ENCODE measurements around the gene PRR7.

Gene PRR7

DNA sequence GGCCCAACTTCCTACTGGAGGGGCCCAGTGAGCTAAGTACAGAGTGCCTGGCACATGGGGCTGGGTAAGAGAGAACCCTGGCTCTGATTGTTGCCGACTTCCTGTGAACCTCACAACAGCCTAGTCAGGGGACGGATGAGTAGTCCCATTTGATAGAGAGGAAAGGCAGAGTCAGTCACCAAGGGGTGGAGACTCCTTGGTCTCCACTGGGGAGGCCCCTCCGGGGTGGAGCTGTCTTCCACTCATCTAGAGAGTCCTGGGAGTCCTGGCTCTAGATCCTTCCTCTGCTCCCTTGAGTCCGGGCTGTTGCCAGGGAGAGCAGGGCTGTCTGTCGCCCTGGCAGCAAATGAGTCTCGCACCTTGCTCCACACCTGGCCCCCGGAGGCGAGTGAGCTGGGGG lies 12.2 kb upstream of the PRR7 start:
- Histone ChIP-seq H3K27ac (ENCODE audit: extremely low read depth, low read depth, low read length) (no peak overlapping the region), H3K4me3 (ENCODE audit: low read depth, low read length) (no peak overlapping the region), H3K9me3 (ENCODE audit: control insufficient read depth, insufficient read depth, low read depth, low read length) (no peaks in the 10 kb centered on the region), H3K36me3 (ENCODE audit: control insufficient read depth in 2 of 2, insufficient read depth in 1 of 2, low read length in 2 of 2) (peaks cover 16 to 94% of the 10 kb centered on the region in 2 experiments), H3K4me1 (ENCODE audit: control insufficient read depth, insufficient read depth, low read length) (no peaks in the 10 kb centered on the region)
- POLR2A ChIA-PET, result interaction anchor here (0.5 to 3.9 kb wide), 3 partner anchors 8 to 48 kb away, joined by 3 to 17 read pairs (median 10); partner anchors contain the start of gene PRR7
- CTCF ChIA-PET, result interaction anchor here (0.6 kb wide), 1 partner anchor 22 kb away, joined by 3 read pairs; no protein-coding TSS in a partner anchor
- TF ChIP-seq GLIS2 (tag by site-specific recombination; IDR thresholded peaks at IDR 0.05) (peak; percentile 50; the same call in 1 of the 2 replicates), GLI2 (tag by site-specific recombination; IDR thresholded peaks at IDR 0.05; ENCODE audit: borderline replicate concordance, low read depth) (no peak)

DNA sequence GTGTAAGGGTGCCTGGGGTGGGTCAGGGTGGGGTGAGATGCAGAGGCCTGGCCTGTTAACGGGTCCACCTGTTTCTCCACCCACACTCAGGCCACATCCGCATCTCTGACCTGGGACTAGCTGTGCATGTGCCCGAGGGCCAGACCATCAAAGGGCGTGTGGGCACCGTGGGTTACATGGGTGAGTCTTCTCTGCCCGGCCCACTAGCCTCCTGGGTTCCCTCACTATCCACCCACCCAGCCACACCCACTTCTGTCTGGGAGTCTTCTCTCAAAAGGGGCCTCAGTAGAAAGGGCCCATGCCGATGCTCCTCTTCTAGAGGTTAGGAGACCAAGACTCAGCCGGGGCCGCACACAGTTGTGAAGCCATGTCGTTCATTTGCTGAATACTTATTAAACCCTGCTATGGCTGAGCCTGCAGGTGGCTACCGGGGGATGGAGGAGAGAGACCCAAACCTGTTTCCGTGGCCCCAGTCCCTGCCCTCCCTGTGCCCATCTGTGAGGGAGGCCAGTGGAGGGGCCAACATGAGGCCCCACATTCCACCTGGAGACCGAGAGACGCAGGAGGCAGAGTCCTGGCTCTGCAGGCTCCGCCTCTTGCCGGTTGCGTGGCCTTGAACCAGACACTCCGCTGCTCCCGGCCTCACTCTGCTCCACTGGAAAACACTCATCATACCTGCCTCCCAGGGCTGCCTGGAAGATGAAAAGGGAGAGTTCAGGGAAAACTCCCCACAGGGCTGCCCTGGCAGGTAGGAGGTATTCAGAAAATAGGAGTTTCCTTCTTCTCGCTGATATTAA lies 11.5 kb upstream of the PRR7 start:
- TF ChIP-seq ZNF155 (tag by site-specific recombination; IDR thresholded peaks at IDR 0.05) (no peak), ZFHX2 (tag by site-specific recombination; conservative IDR thresholded peaks at IDR 0.05) (peak; percentile 61), EGR2 (tag by site-specific recombination; IDR thresholded peaks at IDR 0.05; ENCODE audit: low read depth) (peak; percentile 82), KLF9 (tag by site-specific recombination; IDR thresholded peaks at IDR 0.05; ENCODE audit: low read depth) (0 out of 2 replicates have a peak, but pooled peaks have one; percentile 38)
- no peak overlapping the region for H3K4me3 ChIP-seq (ENCODE audit: low read depth, low read length)
- POLR2A ChIA-PET, result interaction anchor here (3.9 kb wide), 1 partner anchor 11 kb away, joined by 17 read pairs; the partner anchor contains the start of gene PRR7
- H3K4me1 ChIP-seq (ENCODE audit: control insufficient read depth, insufficient read depth, low read length), result no peaks in the 10 kb centered on the region
- H3K27ac ChIP-seq (ENCODE audit: extremely low read depth, low read depth, low read length), result no peak overlapping the region
- CTCF ChIA-PET, result no interaction called here
- H3K36me3 ChIP-seq (ENCODE audit: control insufficient read depth in 2 of 2, insufficient read depth in 1 of 2, low read length in 2 of 2), result peaks cover 17 to 94% of the 10 kb centered on the region in 2 experiments
- H3K9me3 ChIP-seq (ENCODE audit: control insufficient read depth, insufficient read depth, low read depth, low read length), result no peaks in the 10 kb centered on the region

DNA sequence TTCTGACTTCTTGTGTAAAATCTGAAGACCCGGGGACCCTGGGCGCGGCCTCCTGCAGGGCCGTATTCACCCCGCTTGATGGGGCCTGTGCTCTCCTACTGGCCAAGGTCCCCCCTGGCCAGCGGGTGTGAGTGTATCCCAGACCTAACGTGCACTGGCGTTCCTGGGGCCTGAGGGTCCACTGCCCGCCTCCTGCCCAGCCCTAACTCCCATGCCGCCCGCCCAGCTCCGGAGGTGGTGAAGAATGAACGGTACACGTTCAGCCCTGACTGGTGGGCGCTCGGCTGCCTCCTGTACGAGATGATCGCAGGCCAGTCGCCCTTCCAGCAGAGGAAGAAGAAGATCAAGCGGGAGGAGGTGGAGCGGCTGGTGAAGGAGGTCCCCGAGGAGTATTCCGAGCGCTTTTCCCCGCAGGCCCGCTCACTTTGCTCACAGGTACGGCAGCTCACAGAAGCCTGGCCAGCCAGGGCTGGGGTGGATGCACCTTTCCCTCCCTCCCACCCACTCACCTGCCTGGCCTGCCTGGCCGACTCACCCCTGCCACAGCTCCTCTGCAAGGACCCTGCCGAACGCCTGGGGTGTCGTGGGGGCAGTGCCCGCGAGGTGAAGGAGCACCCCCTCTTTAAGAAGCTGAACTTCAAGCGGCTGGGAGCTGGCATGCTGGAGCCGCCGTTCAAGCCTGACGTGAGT lies 10.6 kb upstream of the PRR7 start:
- Histone ChIP-seq H3K9me3 (ENCODE audit: control insufficient read depth, insufficient read depth, low read depth, low read length) (no peaks in the 10 kb centered on the region), H3K36me3 (ENCODE audit: control insufficient read depth in 2 of 2, insufficient read depth in 1 of 2, low read length in 2 of 2) (peaks cover 17 to 93% of the 10 kb centered on the region in 2 experiments), H3K4me1 (ENCODE audit: control insufficient read depth, insufficient read depth, low read length) (no peaks in the 10 kb centered on the region), H3K27ac (ENCODE audit: extremely low read depth, low read depth, low read length) (no peak overlapping the region), H3K4me3 (ENCODE audit: low read depth, low read length) (no peak overlapping the region)
- ChIA-PET CTCF (interaction anchor here (3.8 kb wide), 1 partner anchor 32 kb away, joined by 15 read pairs; no protein-coding TSS in a partner anchor), POLR2A (interaction anchor here (1.7 to 4.1 kb wide), 2 partner anchors 8 to 37 kb away, joined by 3 to 35 read pairs; partner anchors contain the start of gene GRK6)
- TF ChIP-seq ZNF548 (tag by site-specific recombination; IDR thresholded peaks at IDR 0.05) (no peak), GLI4 (tag by site-specific recombination; IDR thresholded peaks at IDR 0.05) (no peak), ZNF292 (tag by site-specific recombination; IDR thresholded peaks at IDR 0.05; ENCODE audit: borderline replicate concordance, low read depth) (no peak), ZNF626 (tag by site-specific recombination; IDR thresholded peaks at IDR 0.05) (no peak), ZNF560 (tag by site-specific recombination; IDR thresholded peaks at IDR 0.05; ENCODE audit: borderline replicate concordance) (no peak), ZNF2 (tag by site-specific recombination; IDR thresholded peaks at IDR 0.05) (no peak), ZFHX2 (tag by site-specific recombination; conservative IDR thresholded peaks at IDR 0.05) (peak; percentile 24; the same call in 1 of the 2 replicates), SP7 (tag by site-specific recombination; IDR thresholded peaks at IDR 0.05) (no peak), KLF8 (tag by site-specific recombination; IDR thresholded peaks at IDR 0.05) (no peak), EGR2 (tag by site-specific recombination; IDR thresholded peaks at IDR 0.05; ENCODE audit: low read depth) (peak; percentile 51; the same call in 1 of the 2 replicates), ZNF121 (tag by site-specific recombination; IDR thresholded peaks at IDR 0.05) (no peak), FEZF1 (tag by site-specific recombination; IDR thresholded peaks at IDR 0.05) (no peak), ZNF677 (tag by site-specific recombination; IDR thresholded peaks at IDR 0.05) (no peak)
- TF ChIP-seq, protein P1, sequence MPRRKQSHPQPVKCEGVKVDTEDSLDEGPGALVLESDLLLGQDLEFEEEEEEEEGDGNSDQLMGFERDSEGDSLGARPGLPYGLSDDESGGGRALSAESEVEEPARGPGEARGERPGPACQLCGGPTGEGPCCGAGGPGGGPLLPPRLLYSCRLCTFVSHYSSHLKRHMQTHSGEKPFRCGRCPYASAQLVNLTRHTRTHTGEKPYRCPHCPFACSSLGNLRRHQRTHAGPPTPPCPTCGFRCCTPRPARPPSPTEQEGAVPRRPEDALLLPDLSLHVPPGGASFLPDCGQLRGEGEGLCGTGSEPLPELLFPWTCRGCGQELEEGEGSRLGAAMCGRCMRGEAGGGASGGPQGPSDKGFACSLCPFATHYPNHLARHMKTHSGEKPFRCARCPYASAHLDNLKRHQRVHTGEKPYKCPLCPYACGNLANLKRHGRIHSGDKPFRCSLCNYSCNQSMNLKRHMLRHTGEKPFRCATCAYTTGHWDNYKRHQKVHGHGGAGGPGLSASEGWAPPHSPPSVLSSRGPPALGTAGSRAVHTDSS (tag by site-specific recombination; IDR thresholded peaks at IDR 0.05), result no peak
- TF ChIP-seq, protein P2, sequence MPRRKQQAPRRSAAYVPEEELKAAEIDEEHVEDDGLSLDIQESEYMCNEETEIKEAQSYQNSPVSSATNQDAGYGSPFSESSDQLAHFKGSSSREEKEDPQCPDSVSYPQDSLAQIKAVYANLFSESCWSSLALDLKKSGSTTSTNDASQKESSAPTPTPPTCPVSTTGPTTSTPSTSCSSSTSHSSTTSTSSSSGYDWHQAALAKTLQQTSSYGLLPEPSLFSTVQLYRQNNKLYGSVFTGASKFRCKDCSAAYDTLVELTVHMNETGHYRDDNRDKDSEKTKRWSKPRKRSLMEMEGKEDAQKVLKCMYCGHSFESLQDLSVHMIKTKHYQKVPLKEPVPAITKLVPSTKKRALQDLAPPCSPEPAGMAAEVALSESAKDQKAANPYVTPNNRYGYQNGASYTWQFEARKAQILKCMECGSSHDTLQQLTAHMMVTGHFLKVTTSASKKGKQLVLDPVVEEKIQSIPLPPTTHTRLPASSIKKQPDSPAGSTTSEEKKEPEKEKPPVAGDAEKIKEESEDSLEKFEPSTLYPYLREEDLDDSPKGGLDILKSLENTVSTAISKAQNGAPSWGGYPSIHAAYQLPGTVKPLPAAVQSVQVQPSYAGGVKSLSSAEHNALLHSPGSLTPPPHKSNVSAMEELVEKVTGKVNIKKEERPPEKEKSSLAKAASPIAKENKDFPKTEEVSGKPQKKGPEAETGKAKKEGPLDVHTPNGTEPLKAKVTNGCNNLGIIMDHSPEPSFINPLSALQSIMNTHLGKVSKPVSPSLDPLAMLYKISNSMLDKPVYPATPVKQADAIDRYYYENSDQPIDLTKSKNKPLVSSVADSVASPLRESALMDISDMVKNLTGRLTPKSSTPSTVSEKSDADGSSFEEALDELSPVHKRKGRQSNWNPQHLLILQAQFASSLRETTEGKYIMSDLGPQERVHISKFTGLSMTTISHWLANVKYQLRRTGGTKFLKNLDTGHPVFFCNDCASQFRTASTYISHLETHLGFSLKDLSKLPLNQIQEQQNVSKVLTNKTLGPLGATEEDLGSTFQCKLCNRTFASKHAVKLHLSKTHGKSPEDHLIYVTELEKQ (tag by site-specific recombination; IDR thresholded peaks at IDR 0.05; ENCODE audit: borderline replicate concordance), result no peak
- TF ChIP-seq, protein P3, sequence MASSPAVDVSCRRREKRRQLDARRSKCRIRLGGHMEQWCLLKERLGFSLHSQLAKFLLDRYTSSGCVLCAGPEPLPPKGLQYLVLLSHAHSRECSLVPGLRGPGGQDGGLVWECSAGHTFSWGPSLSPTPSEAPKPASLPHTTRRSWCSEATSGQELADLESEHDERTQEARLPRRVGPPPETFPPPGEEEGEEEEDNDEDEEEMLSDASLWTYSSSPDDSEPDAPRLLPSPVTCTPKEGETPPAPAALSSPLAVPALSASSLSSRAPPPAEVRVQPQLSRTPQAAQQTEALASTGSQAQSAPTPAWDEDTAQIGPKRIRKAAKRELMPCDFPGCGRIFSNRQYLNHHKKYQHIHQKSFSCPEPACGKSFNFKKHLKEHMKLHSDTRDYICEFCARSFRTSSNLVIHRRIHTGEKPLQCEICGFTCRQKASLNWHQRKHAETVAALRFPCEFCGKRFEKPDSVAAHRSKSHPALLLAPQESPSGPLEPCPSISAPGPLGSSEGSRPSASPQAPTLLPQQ (tag by site-specific recombination; IDR thresholded peaks at IDR 0.05), result no peak
- TF ChIP-seq, protein P4, sequence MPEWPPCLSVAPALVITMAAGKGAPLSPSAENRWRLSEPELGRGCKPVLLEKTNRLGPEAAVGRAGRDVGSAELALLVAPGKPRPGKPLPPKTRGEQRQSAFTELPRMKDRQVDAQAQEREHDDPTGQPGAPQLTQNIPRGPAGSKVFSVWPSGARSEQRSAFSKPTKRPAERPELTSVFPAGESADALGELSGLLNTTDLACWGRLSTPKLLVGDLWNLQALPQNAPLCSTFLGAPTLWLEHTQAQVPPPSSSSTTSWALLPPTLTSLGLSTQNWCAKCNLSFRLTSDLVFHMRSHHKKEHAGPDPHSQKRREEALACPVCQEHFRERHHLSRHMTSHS (tag by site-specific recombination; IDR thresholded peaks at IDR 0.05), result no peak
